Choroid plexus epithelial cell (primary cell): ENCODE data around the gene STPG4.
A peak's percentile ranks its signal among the peaks of the same experiment; 100 is the strongest.

ENCODE experiments used
- DNase-seq: peaks from one replicate; pipeline ENCODE4 v3.0.0-alpha.2; 2010; ENCODE audit warnings: low read depth
- H3K4me3 ChIP-seq: 2 replicates; pipeline ENCODE4 v1.5.1; 2011; ENCODE audit warnings: low read depth, mild to moderate bottlenecking, control low read depth, low read length, moderate library complexity
- TF ChIP-seq, protein P1 (sequence below): conservative IDR thresholded peaks from 2 replicates; pipeline ENCODE4 v1.5.1; 2011; ENCODE audit warnings: low read depth, mild to moderate bottlenecking, control low read depth, inconsistent platforms, low read length, moderate library complexity

STPG4 gene

DNA sequence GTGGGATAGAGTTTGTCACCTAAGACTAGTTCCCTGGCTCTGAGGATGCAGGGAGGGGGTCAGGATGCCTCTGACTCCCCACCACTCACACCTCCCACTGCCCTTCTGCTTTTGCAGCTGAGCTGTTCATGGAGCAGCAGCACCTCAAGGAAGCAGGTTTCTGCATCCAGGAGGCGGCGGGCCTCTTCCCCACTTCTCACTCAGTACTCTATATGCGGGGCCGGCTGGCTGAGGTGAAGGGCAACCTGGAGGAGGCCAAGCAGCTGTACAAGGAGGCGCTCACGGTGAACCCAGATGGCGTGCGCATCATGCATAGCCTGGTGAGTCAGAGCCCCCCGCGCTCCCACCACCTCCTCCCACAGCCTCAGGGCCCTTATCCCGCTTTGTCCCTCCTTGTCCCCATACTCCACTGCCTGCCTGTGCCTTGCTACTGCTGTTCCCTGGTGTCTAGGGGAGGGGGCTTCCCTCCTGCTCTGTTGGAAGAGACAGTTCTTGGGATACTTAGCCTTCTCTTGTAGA lies 94.4 kb downstream of the STPG4 start:
- no peak overlapping the region for H3K4me3 ChIP-seq

DNA sequence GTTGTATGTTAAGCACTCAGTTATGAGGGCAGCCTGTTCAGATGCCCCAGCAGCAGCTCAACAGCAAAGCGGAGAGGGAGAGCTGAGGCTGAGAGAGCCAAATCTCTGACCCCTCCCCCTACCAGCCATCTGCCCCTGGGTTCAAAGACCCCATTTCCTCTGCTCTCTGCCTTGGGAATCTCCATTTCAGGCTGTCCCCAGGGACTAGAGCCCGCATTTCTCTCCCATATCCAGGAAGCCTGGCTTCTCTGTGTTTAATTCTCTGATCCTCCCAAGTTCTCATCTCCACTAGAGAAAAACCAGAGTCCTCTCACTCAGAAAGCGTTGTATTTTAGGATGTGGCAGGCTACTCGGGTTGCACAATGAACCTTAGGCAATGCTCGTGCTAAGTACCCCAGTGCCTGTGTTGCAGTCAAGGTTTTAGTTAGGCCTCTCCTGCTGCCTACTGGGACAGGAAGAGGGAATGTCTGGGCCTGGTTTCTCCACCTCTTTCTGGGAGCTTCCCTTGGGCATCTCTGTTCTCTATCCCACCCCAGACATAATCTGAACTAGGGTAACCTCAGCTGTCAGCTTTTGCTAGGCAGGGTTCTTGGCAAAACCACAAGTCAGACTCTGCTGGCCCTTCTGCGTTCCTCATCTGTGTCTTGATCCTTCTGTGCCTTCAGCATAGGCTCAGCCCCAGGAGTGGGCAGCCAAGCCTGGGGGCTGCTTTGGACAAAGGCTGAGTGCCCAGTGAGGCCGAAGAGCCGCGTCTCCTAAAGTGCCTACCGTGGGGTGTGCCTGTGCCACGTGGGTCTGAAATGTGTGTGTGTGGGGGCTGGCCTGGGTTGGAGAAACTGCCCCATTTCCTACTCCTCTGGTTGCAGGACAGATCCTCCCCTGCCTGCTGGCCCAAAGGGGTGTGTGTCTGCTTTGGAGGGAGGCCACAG lies 96.8 kb downstream of the STPG4 start:
- TF ChIP-seq, protein P1, sequence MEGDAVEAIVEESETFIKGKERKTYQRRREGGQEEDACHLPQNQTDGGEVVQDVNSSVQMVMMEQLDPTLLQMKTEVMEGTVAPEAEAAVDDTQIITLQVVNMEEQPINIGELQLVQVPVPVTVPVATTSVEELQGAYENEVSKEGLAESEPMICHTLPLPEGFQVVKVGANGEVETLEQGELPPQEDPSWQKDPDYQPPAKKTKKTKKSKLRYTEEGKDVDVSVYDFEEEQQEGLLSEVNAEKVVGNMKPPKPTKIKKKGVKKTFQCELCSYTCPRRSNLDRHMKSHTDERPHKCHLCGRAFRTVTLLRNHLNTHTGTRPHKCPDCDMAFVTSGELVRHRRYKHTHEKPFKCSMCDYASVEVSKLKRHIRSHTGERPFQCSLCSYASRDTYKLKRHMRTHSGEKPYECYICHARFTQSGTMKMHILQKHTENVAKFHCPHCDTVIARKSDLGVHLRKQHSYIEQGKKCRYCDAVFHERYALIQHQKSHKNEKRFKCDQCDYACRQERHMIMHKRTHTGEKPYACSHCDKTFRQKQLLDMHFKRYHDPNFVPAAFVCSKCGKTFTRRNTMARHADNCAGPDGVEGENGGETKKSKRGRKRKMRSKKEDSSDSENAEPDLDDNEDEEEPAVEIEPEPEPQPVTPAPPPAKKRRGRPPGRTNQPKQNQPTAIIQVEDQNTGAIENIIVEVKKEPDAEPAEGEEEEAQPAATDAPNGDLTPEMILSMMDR = no peak
- peak; percentile 79 for DNase-seq

More for the DNA sequence above, 94.4 kb downstream of the STPG4 start:
- TF ChIP-seq, protein P1 = no peak
- DNase-seq = no peak

DNA sequence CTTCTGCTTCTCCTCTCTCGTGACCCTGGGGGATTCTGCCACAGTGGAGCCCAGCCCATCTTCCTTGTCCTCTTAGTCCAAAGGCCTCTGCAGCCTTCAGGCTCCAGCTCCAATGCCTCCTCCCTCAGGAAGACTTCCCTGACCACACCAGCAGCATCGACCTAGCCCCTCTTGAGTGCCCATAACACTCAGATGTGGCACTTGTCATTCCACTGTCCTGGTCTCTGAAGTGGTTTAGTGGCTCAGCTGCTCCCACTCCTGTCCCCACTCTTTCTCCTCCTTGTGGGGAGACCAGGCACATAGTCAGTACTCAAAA lies 97.5 kb downstream of the STPG4 start:
- DNase-seq = no peak

More for the DNA sequence above, 96.8 kb downstream of the STPG4 start:
- no peak overlapping the region for H3K4me3 ChIP-seq

DNA sequence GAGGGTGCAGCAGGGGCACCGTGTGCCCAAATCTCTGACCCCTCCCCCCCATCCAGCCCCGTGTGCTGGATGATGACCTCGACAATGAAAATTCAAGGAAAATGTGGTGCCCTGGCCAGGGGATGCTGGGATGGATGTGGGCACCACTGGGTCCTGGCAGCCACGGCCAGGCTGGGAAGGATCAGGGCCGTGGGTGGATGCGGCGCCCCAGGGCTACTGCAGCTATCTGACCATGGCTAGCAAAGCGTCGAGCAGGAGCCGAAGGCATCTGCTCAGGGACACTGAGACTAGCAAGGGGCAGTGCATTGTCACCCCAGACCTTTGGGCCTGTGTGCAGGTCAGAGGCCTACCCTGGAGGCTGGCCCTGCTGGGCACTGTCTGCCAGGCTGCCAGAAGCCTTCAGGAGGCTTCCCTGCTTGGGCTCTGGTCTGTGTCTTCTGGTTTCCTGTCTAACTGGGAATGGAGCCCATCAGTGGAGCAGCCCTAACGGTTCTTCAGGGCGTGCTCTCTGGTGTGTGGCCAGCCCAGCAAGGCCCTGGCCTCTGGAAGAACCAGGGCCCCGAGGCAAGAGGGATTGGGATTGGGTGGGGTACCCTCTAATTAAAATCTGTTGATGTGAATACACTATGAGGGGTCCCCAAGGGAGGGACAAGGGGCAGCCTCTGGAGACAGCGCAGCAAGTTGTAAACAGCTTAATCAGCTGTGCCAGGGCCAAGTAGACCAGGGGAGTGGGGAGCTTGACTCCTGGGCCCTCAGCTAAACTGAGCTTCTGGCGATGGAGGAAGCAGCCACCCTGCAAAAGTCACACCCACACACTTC lies 98.0 kb downstream of the STPG4 start:
- TF ChIP-seq, protein P1 = no peak
- no peak for DNase-seq
- H3K4me3 ChIP-seq = no peak overlapping the region

More for the DNA sequence above, 97.5 kb downstream of the STPG4 start:
- TF ChIP-seq, protein P1 = no peak
- H3K4me3 ChIP-seq = no peak overlapping the region

DNA sequence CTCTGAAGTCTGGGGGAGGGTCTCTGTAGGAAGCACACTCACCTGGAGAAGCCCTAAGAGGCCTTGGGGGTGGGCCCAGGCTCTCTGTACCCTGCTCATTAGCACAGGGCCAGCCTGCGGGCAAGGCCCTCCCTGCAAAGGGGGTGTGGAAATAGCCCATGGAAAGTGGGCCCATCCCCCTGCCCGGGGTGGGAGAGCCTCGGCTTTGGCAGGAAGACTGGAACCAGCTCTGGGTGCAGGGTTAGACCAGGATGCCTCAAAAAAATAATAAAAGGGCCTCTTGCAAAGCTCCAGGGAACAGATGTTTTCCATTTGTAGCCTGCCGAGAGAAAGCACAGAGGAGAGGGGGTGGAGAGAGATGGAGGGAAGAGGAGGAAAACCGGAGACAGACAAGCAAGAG lies 98.7 kb downstream of the STPG4 start:
- DNase-seq = peak; percentile 70

DNA sequence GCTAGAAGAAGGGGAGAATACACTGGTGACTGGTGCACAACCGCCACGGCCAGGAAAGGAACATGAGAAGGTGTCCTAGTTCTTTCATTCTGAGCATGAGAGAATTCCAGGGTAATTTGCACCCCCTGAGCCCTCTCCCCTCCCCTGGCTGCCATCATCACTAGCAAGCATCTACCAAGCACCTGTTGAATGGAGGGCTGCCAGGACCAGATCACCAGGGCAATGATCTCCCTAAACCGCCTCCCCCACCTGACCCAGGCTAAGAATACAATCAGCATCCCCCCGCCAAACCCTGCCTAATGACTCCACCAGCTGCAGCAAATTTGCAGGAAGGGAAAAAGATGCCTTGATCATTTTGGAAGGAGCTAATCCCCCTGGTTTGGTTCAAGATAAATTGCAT lies 100.2 kb downstream of the STPG4 start:
- TF ChIP-seq, protein P1 = no peak
- H3K4me3 ChIP-seq = no peak overlapping the region
- DNase-seq = no peak

More for the DNA sequence above, 98.7 kb downstream of the STPG4 start:
- no peak overlapping the region for H3K4me3 ChIP-seq
- TF ChIP-seq, protein P1 = no peak
